ENCODE results near the gene NOB1. TPM values are rescaled to one million over a fixed set of nuclear protein-coding genes. Genes with fewer than 3 reads are reported as not detected.

The NOB1 gene
- total RNA-seq: 10 to 100 TPM; 37.4 to 50.3 (median 39.4) TPM

DNA sequence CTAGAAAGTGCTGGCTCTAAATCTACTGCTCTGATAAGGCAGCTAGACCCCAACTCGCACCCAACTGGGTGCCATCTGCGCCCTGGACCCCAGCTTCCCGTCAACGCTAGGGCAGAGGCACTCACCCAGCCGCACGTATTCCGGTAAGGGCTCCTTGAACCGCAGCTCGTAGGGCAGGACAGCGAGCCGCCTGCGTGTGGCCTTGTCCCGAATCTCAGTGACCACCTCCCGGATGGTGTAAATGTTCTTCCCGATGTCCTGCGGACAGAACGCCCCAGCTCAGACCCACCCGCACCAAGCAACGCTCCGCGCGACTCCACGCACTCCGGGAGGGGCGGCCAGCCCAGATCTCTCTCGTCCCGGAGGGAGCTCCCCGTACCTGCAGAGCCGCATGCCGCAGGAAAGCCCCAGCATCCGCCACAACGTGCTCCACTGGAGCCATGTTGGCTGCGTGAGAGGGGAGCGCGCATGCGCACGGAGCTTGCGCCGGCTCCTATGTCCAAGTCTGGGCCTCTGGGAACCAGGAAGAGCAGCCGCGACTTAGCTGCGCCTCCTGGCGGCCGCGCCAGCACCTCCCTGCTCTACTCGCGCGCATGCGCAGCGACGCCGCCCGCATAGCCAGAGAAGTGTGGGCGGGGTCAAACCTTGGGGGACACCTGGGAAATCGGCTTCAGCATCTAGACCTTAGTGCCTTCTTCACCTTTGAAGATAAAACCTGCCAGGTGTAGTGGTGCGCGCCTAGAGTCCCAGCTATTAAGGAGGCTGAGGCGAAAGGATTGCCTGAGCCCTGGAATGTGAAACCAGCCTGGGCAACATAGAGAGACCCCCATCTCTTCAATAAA is at the start of gene NOB1:
NOB1 (minus strand) TSS at position 458 of the 842 bp plus-strand sequence; CDS start at position 442, 16 bp downstream.
- peak in 2 of 3 donors; percentile 95 to 97 for TF ChIP-seq CTCF (IDR thresholded peaks at IDR 0.05)

GRCh38 chr16:69804297-69804696 is 49.6 kb upstream of the NOB1 start:
- no peak for ATAC-seq (ENCODE audit: low FRiP score)

More for the DNA sequence above, at the start of gene NOB1:
- DNase-seq (ENCODE audit: low spot score) (peak; percentile 72), ATAC-seq (ENCODE audit: low FRiP score) (peak; percentile 98)

GRCh38 chr16:69799611-69800031 is 44.9 kb upstream of the NOB1 start:
- DNase-seq (ENCODE audit: low spot score): no peak
- no peak for TF ChIP-seq CTCF (IDR thresholded peaks at IDR 0.05)
- ATAC-seq (ENCODE audit: low FRiP score): no peak

More at GRCh38 chr16:69804297-69804696, 49.6 kb upstream of the NOB1 start:
- no peak for TF ChIP-seq CTCF (IDR thresholded peaks at IDR 0.05)
- no peak for DNase-seq (ENCODE audit: low spot score)

GRCh38 chr16:69798466-69798865 is 43.7 kb upstream of the NOB1 start:
- no peak for TF ChIP-seq CTCF (IDR thresholded peaks at IDR 0.05)
- ATAC-seq (ENCODE audit: low FRiP score) (no peak), DNase-seq (ENCODE audit: low spot score) (no peak)

- ATAC-seq (ENCODE audit: low FRiP score): peak; percentile 70
- peak in 2 of 3 donors; percentile 28 to 53 for TF ChIP-seq CTCF (IDR thresholded peaks at IDR 0.05)
- DNase-seq (ENCODE audit: low spot score): no peak
Measured at GRCh38 chr16:69796285-69797118, 41.8 kb upstream of the NOB1 start.

- ATAC-seq (ENCODE audit: low FRiP score): no peak
Measured at GRCh38 chr16:69794486-69794885, 39.8 kb upstream of the NOB1 start.

More at GRCh38 chr16:69794486-69794885, 39.8 kb upstream of the NOB1 start:
- TF ChIP-seq CTCF (IDR thresholded peaks at IDR 0.05): no peak
- no peak for DNase-seq (ENCODE audit: low spot score)

All from omental fat pad (tissue), 4 donors.